22Rv1 (cell line): ENCODE measurements around the gene DDX25.

Experiments
- H3K27ac ChIP-seq: fragments of 450-650 bp; 2 replicates; pipeline ENCODE4 v1.5.1; 2017
- ZFX ChIP-seq: fragments of 450-650 bp; IDR thresholded peaks from 2 replicates; pipeline ENCODE4 v1.6.1; 2017; ENCODE audit warnings: antibody characterized with exemption, borderline replicate concordance
- TF ChIP-seq, protein P1 (sequence below): fragments of 450-650 bp; IDR thresholded peaks from 2 replicates; pipeline ENCODE4 v1.5.1; 2017; ENCODE audit warnings: mild to moderate bottlenecking

The DDX25 gene

DNA sequence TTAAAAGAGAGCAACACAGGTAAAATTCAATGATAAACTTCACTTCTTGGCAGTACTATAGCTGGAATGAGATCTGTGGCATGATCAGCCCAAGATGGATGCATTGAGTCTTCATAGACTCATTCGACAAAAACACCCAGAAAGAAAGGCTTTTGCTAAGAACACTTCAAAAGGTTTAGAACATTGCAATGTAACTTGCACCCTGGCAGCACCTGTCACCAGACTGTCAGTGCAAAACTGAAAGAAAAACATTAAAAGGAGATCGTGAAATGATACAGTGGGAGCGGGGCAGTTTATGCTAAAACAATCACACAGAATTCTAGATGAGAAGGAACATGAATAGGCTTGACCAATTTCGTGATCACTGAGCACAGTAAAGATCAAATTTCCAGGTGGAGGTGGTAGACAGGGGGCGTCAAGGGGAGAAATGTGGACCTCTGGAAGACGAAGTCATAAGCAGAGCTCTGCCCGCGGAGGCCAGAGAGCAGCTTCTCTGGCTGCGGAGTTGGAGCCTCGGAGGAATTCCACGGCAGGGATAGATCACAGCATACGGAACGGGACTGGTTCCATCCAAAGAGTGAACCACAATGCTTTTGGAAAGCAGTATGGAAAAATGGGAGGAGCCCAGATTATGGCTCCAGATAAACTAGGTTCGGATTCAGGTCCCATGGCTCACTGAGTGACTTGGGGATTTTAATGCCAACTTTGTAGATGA, 53.5 kb downstream of the DDX25 start:
- no peak for TF ChIP-seq ZFX
- TF ChIP-seq, protein P1, sequence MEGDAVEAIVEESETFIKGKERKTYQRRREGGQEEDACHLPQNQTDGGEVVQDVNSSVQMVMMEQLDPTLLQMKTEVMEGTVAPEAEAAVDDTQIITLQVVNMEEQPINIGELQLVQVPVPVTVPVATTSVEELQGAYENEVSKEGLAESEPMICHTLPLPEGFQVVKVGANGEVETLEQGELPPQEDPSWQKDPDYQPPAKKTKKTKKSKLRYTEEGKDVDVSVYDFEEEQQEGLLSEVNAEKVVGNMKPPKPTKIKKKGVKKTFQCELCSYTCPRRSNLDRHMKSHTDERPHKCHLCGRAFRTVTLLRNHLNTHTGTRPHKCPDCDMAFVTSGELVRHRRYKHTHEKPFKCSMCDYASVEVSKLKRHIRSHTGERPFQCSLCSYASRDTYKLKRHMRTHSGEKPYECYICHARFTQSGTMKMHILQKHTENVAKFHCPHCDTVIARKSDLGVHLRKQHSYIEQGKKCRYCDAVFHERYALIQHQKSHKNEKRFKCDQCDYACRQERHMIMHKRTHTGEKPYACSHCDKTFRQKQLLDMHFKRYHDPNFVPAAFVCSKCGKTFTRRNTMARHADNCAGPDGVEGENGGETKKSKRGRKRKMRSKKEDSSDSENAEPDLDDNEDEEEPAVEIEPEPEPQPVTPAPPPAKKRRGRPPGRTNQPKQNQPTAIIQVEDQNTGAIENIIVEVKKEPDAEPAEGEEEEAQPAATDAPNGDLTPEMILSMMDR = no peak
- no peak overlapping the region for H3K27ac ChIP-seq

DNA sequence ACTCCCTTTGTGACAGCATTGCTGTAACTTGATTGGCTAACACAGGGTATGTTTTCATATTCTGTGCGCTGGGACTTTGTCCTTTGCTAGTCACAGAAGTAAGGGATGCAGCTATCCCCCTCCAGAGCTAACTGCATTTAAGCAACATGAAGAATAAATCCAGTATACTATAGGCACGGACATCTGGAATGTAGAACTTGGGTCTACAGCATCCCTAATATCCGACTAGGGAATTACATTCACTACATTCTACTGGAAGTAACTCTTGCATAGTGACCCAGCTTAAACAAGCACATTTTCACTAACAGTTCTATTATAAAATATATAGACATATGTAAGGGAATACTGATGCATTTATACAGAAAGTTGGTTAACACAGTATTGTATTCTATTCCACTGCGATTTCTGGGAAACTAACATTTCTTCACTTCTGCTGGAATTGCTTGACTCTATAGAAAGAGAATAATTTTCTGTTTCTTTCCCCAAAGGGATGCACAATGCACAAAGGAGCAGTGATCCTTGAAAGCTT, 54.6 kb downstream of the DDX25 start:
- no peak overlapping the region for H3K27ac ChIP-seq
- TF ChIP-seq, protein P1 = no peak
- no peak for TF ChIP-seq ZFX

DNA sequence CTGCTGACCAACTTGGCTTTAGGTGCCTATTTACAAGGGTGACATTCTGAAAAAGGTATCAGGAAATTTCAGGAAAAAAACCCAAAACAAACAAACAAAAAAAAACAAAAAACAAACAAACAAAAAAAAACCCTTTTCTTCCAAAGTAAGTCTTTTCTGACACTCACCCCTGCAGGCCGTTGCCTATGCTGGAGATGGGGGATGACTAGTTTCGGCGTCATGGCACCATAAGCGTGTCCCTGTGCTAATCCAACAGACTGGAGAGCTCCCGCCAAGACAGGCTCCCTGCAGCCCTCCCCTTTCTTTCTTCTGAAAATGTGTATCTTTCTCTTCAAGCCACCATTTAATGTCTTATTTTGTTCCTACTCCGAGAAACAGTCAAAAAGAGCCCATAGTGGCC, 55.2 kb downstream of the DDX25 start:
- H3K27ac ChIP-seq = no peak overlapping the region
- no peak for TF ChIP-seq ZFX

DNA sequence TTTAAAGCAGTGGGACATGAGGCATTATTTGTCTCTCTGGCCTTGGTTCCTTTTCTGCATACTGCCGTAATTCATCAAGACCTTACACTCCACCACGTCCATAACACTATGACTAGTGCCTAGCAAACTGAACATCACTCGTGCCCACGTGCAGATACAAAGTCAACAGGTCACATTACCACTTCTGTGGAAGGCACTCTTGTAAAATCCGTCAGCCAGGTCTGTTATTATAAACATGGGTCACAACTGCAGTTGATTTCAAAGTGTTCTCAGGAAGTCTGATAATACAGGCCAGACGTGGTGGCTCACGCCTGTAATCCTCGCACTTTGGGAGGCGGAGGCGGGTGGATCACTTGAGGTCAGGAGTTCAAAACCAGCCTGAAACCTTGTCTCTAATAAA, 55.6 kb downstream of the DDX25 start:
- TF ChIP-seq, protein P1 = no peak
- H3K27ac ChIP-seq = no peak overlapping the region

DNA sequence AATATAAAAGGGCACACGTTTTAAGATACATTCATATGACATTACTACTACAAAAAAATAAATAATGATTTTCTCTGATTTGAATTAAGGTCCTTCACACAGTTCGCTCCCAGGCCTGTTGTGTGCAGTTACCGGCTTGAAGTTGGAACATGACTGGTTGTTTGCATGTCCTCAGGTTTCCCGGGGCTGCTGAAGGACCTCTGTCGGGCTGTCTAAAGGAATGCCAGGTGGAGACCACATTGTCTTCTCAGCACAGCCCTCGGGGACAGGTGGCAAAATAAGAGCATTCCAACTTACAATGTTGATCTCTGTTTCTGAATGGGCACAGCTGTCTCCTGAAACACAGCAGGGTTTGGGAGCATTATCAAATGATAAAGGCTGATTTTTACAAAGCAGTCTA, 56.5 kb downstream of the DDX25 start:
- no peak overlapping the region for H3K27ac ChIP-seq
- TF ChIP-seq, protein P1 = no peak
- no peak for TF ChIP-seq ZFX

DNA sequence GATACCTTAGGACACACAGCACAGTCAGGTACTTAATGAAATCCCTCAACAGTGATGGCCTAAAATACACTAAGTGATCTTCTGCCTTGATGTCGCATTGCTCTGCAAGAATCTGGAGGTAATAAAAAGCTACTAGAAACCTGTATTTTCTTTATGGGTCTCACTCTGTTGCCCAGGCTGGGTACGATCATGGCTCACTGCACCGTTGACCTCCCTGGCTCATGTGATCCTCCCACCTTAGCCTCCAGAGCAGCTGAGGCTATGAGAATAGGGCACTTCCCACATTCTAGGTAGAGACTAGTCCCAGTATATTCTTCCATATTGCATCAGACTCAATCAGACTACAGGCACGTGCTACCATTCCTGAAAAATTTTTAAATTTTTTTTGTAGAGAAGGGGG, 63.2 kb downstream of the DDX25 start:
- H3K27ac ChIP-seq = no peak overlapping the region
- TF ChIP-seq, protein P1 = no peak
- TF ChIP-seq ZFX = no peak

DNA sequence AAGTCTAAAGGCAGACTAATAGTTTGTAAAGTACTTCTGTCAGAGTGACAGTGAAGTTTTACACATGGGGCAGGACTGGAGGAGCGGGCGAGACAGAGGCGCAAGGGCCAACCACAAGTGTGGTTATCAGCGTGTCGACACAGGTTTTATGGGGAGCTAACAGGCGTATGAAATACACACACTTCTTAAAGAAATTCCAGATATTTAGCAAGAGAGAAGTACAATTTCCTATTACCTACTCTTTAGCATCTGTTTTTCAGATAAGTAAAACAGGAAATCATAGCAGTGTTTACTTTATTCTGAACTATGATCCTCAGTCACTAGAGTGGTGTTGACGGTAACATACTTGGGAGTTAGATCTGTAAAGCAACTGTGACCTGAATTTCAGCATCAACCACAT, 64.0 kb downstream of the DDX25 start:
- TF ChIP-seq, protein P1 = no peak
- no peak for TF ChIP-seq ZFX

DNA sequence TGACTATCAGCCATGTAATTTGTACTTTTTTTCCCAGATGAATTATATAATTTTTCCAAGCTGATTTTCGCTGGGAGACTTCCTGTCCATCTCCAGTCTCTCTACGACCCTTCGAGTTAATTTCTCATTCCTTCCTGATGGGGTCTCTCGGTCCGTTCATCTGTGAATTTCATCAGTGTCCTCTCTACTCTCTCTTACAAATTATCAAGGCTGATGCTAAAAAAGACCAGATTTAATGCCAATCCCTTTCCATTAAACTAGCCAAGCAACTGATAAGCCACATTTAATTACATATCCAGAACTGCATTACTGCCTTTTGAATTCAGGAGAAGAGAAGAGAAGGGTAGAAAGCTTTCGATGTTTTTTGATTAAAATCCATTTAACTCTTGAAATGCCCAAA, 67.3 kb downstream of the DDX25 start:
- TF ChIP-seq ZFX = no peak
- TF ChIP-seq, protein P1 = no peak
- H3K27ac ChIP-seq = no peak overlapping the region

More for the DNA sequence above, 64.0 kb downstream of the DDX25 start:
- H3K27ac ChIP-seq = no peak overlapping the region
